ENCODE results near the gene MED17. TPM values are rescaled to one million over a fixed set of nuclear protein-coding genes. Genes with fewer than 3 reads are reported as not detected.

The MED17 gene
- total RNA-seq, 4 donors from 2014 or later: 18.9 to 27.8 (median 22.3) TPM

- no peak overlapping the region for H3K27ac ChIP-seq (replicated peaks in 1 of 4)
- H3K27me3 ChIP-seq: peaks cover 0 to 4% (median 0%) of the 10 kb centered on the region in 4 donors
- DNase-seq (ENCODE audit: extremely low spot score): no peak
- WGBS: 82% methylated on average over 8 of the region's 8 CpGs
- no peak for TF ChIP-seq EP300 (IDR thresholded peaks at IDR 0.05)
- no peak for TF ChIP-seq POLR2A (IDR thresholded peaks at IDR 0.05; ENCODE audit: low read depth)
- TF ChIP-seq, protein P1, sequence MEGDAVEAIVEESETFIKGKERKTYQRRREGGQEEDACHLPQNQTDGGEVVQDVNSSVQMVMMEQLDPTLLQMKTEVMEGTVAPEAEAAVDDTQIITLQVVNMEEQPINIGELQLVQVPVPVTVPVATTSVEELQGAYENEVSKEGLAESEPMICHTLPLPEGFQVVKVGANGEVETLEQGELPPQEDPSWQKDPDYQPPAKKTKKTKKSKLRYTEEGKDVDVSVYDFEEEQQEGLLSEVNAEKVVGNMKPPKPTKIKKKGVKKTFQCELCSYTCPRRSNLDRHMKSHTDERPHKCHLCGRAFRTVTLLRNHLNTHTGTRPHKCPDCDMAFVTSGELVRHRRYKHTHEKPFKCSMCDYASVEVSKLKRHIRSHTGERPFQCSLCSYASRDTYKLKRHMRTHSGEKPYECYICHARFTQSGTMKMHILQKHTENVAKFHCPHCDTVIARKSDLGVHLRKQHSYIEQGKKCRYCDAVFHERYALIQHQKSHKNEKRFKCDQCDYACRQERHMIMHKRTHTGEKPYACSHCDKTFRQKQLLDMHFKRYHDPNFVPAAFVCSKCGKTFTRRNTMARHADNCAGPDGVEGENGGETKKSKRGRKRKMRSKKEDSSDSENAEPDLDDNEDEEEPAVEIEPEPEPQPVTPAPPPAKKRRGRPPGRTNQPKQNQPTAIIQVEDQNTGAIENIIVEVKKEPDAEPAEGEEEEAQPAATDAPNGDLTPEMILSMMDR (IDR thresholded peaks at IDR 0.05): no peak
- no peak for TF ChIP-seq POLR2AphosphoS5 (IDR thresholded peaks at IDR 0.05)
- no peak overlapping the region for H3K4me3 ChIP-seq
- no peaks in the 10 kb centered on the region for H3K36me3 ChIP-seq
- no peaks in the 10 kb centered on the region for H3K9me3 ChIP-seq
- peaks cover under 1 to 13% (median 10%) of the 10 kb centered on the region in 4 donors for H3K4me1 ChIP-seq
- intact Hi-C loops (cut with DNase I): no loop called here
Observed at GRCh38 chr11:93845181-93846092, 61.4 kb downstream of the MED17 start.

DNA sequence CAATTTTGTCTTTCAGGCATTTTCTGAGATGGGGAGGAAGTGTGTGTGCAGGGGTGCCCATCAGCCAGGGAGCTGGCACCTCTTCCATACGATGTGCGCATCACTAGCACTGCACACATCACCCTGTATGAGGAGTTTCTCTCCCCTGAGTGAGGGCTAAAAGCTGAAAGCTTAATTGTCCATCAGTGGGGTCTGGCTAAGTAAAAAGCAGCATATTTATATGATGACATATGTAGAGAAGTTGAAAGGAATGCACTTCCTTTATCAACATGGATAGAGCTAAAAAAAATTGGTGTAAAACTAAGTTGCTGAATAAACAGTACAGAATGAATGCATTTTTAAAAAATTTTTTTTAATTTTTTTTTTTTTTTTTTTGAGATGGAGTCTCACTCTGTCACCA, 62.3 kb downstream of the MED17 start:
- no peak for DNase-seq (ENCODE audit: extremely low spot score)
- intact Hi-C loops (cut with DNase I): no loop called here

GRCh38 chr11:93849201-93849600, 65.1 kb downstream of the MED17 start:
- Histone ChIP-seq H3K27me3 (peaks cover 0 to 4% (median 0%) of the 10 kb centered on the region in 4 donors), H3K27ac (replicated peaks in 1 of 4) (no peak overlapping the region), H3K9me3 (no peaks in the 10 kb centered on the region), H3K4me3 (peak overlapping the region in 1 of 4 donors; percentile 64), H3K4me1 (peaks cover 3 to 17% (median 15%) of the 10 kb centered on the region in 4 donors), H3K36me3 (no peaks in the 10 kb centered on the region)
- intact Hi-C loops (cut with DNase I): no loop called here
- WGBS: 97% methylated on average over 5 of the region's 5 CpGs
- DNase-seq (ENCODE audit: extremely low spot score): no peak
- TF ChIP-seq, protein P1 (IDR thresholded peaks at IDR 0.05): no peak
- no peak for TF ChIP-seq POLR2A (IDR thresholded peaks at IDR 0.05; ENCODE audit: low read depth)

More for the DNA sequence above, 62.3 kb downstream of the MED17 start:
- no peaks in the 10 kb centered on the region for H3K9me3 ChIP-seq
- H3K36me3 ChIP-seq: no peaks in the 10 kb centered on the region
- H3K27ac ChIP-seq (replicated peaks in 1 of 4): no peak overlapping the region
- TF ChIP-seq POLR2A (IDR thresholded peaks at IDR 0.05; ENCODE audit: low read depth): no peak
- TF ChIP-seq, protein P1 (IDR thresholded peaks at IDR 0.05): no peak
- TF ChIP-seq POLR2AphosphoS5 (IDR thresholded peaks at IDR 0.05): no peak
- TF ChIP-seq EP300 (IDR thresholded peaks at IDR 0.05): no peak
- H3K27me3 ChIP-seq: peaks cover 0 to 4% (median 0%) of the 10 kb centered on the region in 4 donors
- WGBS: 79% methylated on average over 2 of the region's 2 CpGs
- H3K4me3 ChIP-seq: no peak overlapping the region
- H3K4me1 ChIP-seq: peaks cover 3 to 17% (median 15%) of the 10 kb centered on the region in 4 donors

DNA sequence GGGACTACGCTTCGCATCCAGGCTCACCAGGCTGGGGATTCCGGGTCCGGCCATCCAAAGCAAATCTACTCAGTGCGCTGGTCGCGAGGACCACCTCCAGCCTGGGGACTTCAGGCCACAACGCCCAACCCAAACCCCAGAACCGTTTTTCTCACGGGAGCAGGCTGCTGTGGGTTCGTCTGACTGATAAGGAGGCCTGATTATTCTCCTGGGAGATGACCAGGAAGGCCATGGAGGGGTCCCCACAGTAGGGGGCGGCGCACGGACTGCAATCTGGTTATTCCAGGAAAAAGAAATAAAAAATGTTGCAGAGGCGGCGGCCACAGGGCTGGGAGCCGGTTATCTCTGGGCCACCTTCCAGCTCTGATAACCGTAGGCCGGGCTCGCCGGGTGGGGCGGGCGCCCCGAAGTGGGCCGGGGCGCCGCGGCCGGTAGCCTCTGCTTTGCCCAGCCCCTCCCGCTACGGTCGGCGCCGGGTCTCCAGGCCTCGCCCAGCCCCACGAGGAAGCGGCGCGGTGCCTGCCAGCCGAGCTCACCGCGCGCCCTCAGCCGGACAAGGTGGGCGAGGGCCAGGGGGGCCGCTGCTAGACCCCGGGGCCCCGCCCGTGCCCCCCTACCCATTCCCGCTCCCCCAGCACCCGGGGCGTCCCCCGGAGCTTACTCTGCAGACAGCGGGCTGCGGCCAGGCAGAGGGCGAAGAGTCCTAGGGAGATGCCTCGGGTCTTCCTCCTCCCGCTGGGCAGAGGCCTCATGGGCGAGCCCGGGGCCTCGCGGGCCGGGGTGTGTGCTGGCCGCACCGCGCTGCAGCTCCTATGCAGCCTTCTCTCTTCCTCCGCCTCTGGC, 65.9 kb downstream of the MED17 start:
- H3K27ac ChIP-seq (replicated peaks in 1 of 4): peak overlapping the region in 2 of 4 donors; percentile 42 to 47
- no peak for DNase-seq (ENCODE audit: extremely low spot score)
- H3K4me1 ChIP-seq: peaks cover 3 to 17% (median 15%) of the 10 kb centered on the region in 4 donors
- peak overlapping the region; percentile 56 to 65 (median 62) for H3K4me3 ChIP-seq
- H3K9me3 ChIP-seq: no peaks in the 10 kb centered on the region
- H3K36me3 ChIP-seq: no peaks in the 10 kb centered on the region
- intact Hi-C loops (cut with DNase I): no loop called here
- TF ChIP-seq, protein P1 (IDR thresholded peaks at IDR 0.05): no peak
- no peak for TF ChIP-seq EP300 (IDR thresholded peaks at IDR 0.05)
- TF ChIP-seq POLR2AphosphoS5 (IDR thresholded peaks at IDR 0.05): no peak
- no peak for TF ChIP-seq POLR2A (IDR thresholded peaks at IDR 0.05; ENCODE audit: low read depth)
- peaks cover 0 to 4% (median 0%) of the 10 kb centered on the region in 4 donors for H3K27me3 ChIP-seq
- WGBS: 36% methylated on average over 18 of the region's 67 CpGs
